HEK293 (cell line): ENCODE data around the gene BTBD17.

ENCODE experiments used
- CTCF ChIA-PET: fragments of 350-600 bp; formaldehyde crosslinking; extraction: SDS; loops from one replicate; lab custom pipeline; 2021; ENCODE audit warnings: antibody characterized with exemption; lab: Yijun Ruan, JAX
- POLR2A ChIA-PET: fragments of 300-600 bp; formaldehyde crosslinking; extraction: SDS; loops from one replicate; lab custom pipeline; 2020; ENCODE audit warnings: antibody characterized with exemption, inconsistent platforms; lab: Yijun Ruan, JAX
- H3K27ac ChIP-seq: fragments of 200-500 bp; sonication (Bioruptor generic); 2 replicates; pipeline ENCODE4 v1.5.1; 2014; ENCODE audit warnings: low read depth, low read length, control low read depth, inconsistent platforms; ENCODE audit errors: extremely low read depth
- H3K36me3 ChIP-seq, 2 experiments: fragments of 200-500 bp in 1 of 2; sonication (Bioruptor generic) in 1 of 2; 1 replicate in 1 of 2; 2 replicates in 1 of 2; pipeline ENCODE4 v1.5.1; 2014 to 2017; ENCODE audit warnings: inconsistent platforms in 2 of 2, low read length in 2 of 2; ENCODE audit not compliant: control insufficient read depth in 2 of 2, insufficient read depth in 1 of 2
- H3K4me1 ChIP-seq: fragments of 200-500 bp; sonication (Bioruptor generic); 2 replicates; pipeline ENCODE4 v1.5.1; 2014; ENCODE audit warnings: mild to moderate bottlenecking, low read length, inconsistent platforms; ENCODE audit not compliant: control insufficient read depth, insufficient read depth
- H3K4me3 ChIP-seq: 2 replicates; pipeline ENCODE4 v1.5.1; 2011; ENCODE audit warnings: low read depth, mild to moderate bottlenecking, control low read depth, low read length, moderate library complexity
- H3K9me3 ChIP-seq: fragments of 200-500 bp; sonication (Bioruptor generic); 2 replicates; pipeline ENCODE4 v1.5.1; 2014; ENCODE audit warnings: low read depth, low read length, inconsistent platforms; ENCODE audit not compliant: control insufficient read depth, insufficient read depth
- BCL11B ChIP-seq: fragments of 450-650 bp; formaldehyde crosslinking; IDR thresholded peaks from 2 replicates; pipeline ENCODE4 v1.5.1; 2016; ENCODE audit warnings: low read depth, missing biosample characterization, missing genetic modification characterization
- HIC1 ChIP-seq: fragments of 450-650 bp; formaldehyde crosslinking; IDR thresholded peaks from 2 replicates; pipeline ENCODE4 v1.5.1; 2016; ENCODE audit warnings: missing biosample characterization, missing genetic modification characterization
- HOXC10 ChIP-seq: sonication (generic); formaldehyde crosslinking; IDR thresholded peaks from 2 replicates; pipeline ENCODE4 v1.8.1; 2023; ENCODE audit warnings: mild to moderate bottlenecking, missing genetic modification reagents
- OSR2 ChIP-seq: fragments of 450-650 bp; formaldehyde crosslinking; IDR thresholded peaks from 2 replicates; pipeline ENCODE4 v1.5.1; 2016; ENCODE audit warnings: missing biosample characterization, missing genetic modification characterization
- SP7 ChIP-seq: fragments of 450-650 bp; formaldehyde crosslinking; IDR thresholded peaks from 2 replicates; pipeline ENCODE4 v1.5.1; 2016; ENCODE audit warnings: missing biosample characterization, missing genetic modification characterization
- TSHZ1 ChIP-seq: fragments of 450-650 bp; formaldehyde crosslinking; IDR thresholded peaks from 2 replicates; pipeline ENCODE4 v1.5.1; 2016; ENCODE audit warnings: missing biosample characterization, missing genetic modification characterization, borderline replicate concordance
- ZBTB11 ChIP-seq: fragments of 450-650 bp; formaldehyde crosslinking; conservative IDR thresholded peaks from 2 replicates; pipeline ENCODE4 v1.5.1; 2016; ENCODE audit warnings: low read depth, missing biosample characterization, missing genetic modification characterization
- ZBTB49 ChIP-seq: fragments of 450-650 bp; formaldehyde crosslinking; IDR thresholded peaks from 2 replicates; pipeline ENCODE4 v1.5.1; 2016; ENCODE audit warnings: missing biosample characterization, missing genetic modification characterization, low read depth
- ZNF121 ChIP-seq: fragments of 450-650 bp; formaldehyde crosslinking; IDR thresholded peaks from 2 replicates; pipeline ENCODE4 v1.5.1; 2016; ENCODE audit warnings: missing biosample characterization, missing genetic modification characterization
- ZNF138 ChIP-seq: fragments of 450-650 bp; formaldehyde crosslinking; IDR thresholded peaks from 2 replicates; pipeline ENCODE4 v1.5.1; 2016; ENCODE audit warnings: missing biosample characterization, missing genetic modification characterization, borderline replicate concordance
- ZNF16 ChIP-seq: fragments of 450-650 bp; formaldehyde crosslinking; IDR thresholded peaks from 2 replicates; pipeline ENCODE4 v1.5.1; 2016; ENCODE audit warnings: low read depth, missing biosample characterization, missing genetic modification characterization
- ZNF223 ChIP-seq: fragments of 450-650 bp; formaldehyde crosslinking; IDR thresholded peaks from 2 replicates; pipeline ENCODE4 v1.5.1; 2016; ENCODE audit warnings: missing biosample characterization, missing genetic modification characterization
- ZNF266 ChIP-seq: fragments of 450-650 bp; formaldehyde crosslinking; IDR thresholded peaks from 2 replicates; pipeline ENCODE4 v1.5.1; 2016; ENCODE audit warnings: missing biosample characterization, missing genetic modification characterization, low read depth
- ZNF514 ChIP-seq: fragments of 450-650 bp; formaldehyde crosslinking; IDR thresholded peaks from 2 replicates; pipeline ENCODE4 v1.5.1; 2016; ENCODE audit warnings: missing biosample characterization, missing genetic modification characterization
- ZNF544 ChIP-seq: fragments of 450-650 bp; formaldehyde crosslinking; IDR thresholded peaks from 2 replicates; pipeline ENCODE4 v1.5.0; 2017; ENCODE audit warnings: missing biosample characterization, missing genetic modification characterization
- ZNF561 ChIP-seq: fragments of 450-650 bp; IDR thresholded peaks from 2 replicates; pipeline ENCODE4 v1.5.1; 2018; ENCODE audit warnings: missing biosample characterization, missing genetic modification characterization, borderline replicate concordance
- ZNF580 ChIP-seq: fragments of 450-650 bp; formaldehyde crosslinking; IDR thresholded peaks from 2 replicates; pipeline ENCODE4 v1.5.1; 2016; ENCODE audit warnings: missing biosample characterization, missing genetic modification characterization
- ZNF621 ChIP-seq: fragments of 450-650 bp; formaldehyde crosslinking; IDR thresholded peaks from 2 replicates; pipeline ENCODE4 v1.5.1; 2017; ENCODE audit warnings: missing biosample characterization, missing genetic modification characterization
- ZNF623 ChIP-seq: fragments of 450-650 bp; formaldehyde crosslinking; IDR thresholded peaks from 2 replicates; pipeline ENCODE4 v1.5.1; 2016; ENCODE audit warnings: missing biosample characterization, missing genetic modification characterization
- ZNF785 ChIP-seq: fragments of 450-650 bp; formaldehyde crosslinking; IDR thresholded peaks from 2 replicates; pipeline ENCODE4 v1.5.1; 2016; ENCODE audit warnings: missing biosample characterization, missing genetic modification characterization
- ZSCAN30 ChIP-seq: fragments of 450-650 bp; IDR thresholded peaks from 2 replicates; pipeline ENCODE4 v1.5.1; 2018; ENCODE audit warnings: missing biosample characterization, mild to moderate bottlenecking, missing genetic modification characterization, moderate library complexity
- ZSCAN5A ChIP-seq: fragments of 450-650 bp; formaldehyde crosslinking; IDR thresholded peaks from 2 replicates; pipeline ENCODE4 v1.5.1; 2016; ENCODE audit warnings: missing biosample characterization, missing genetic modification characterization

The BTBD17 gene

GRCh38 chr17:74326506-74326905 is 35.2 kb downstream of the BTBD17 start:
- ChIA-PET POLR2A (no interaction called here), CTCF (no interaction called here)
- Histone ChIP-seq H3K4me3 (no peak overlapping the region), H3K4me1 (no peaks in the 10 kb centered on the region), H3K27ac (no peak overlapping the region), H3K36me3 (no peaks in the 10 kb centered on the region), H3K9me3 (no peaks in the 10 kb centered on the region)
- no peak for TF ChIP-seq ZSCAN30 (tag by site-specific recombination)
- no peak for TF ChIP-seq OSR2
- TF ChIP-seq ZNF121 (tag by site-specific recombination) = no peak
- no peak for TF ChIP-seq ZNF785 (tag by site-specific recombination)
- TF ChIP-seq ZNF266 (tag by site-specific recombination) = no peak
- TF ChIP-seq ZSCAN5A (tag by site-specific recombination) = no peak
- TF ChIP-seq ZNF223 (tag by site-specific recombination) = no peak
- no peak for TF ChIP-seq SP7
- no peak for TF ChIP-seq TSHZ1 (tag by site-specific recombination)
- no peak for TF ChIP-seq ZNF623 (tag by site-specific recombination)

- Histone ChIP-seq H3K36me3 (no peaks in the 10 kb centered on the region), H3K4me3 (no peak within 1 kb of the TSS; the same call in 1 of the 2 replicates), H3K27ac (no peak within 1 kb of the TSS), H3K9me3 (no peaks in the 10 kb centered on the region), H3K4me1 (no peaks in the 10 kb centered on the region)
- ChIA-PET POLR2A (no interaction called here), CTCF (no interaction called here)
- TF ChIP-seq ZBTB49 (tag by site-specific recombination) (no peak), ZNF580 (tag by site-specific recombination) (no peak), ZNF621 (no peak), BCL11B (tag by site-specific recombination) (no peak), HOXC10 (no peak), ZBTB11 (no peak), ZNF138 (tag by site-specific recombination) (no peak), ZNF561 (tag by site-specific recombination) (no peak), ZNF544 (no peak), HIC1 (tag by site-specific recombination) (no peak), ZNF16 (tag by site-specific recombination) (no peak), ZNF514 (tag by site-specific recombination) (no peak), ZNF785 (tag by site-specific recombination) (no peak)
Measured at GRCh38 chr17:74325743-74326379, 35.8 kb downstream of the BTBD17 start, which contains the start of gene KIF19. TSS of gene KIF19 (plus strand) at chr17:74326226. CDS start at chr17:74326350, 124 bp downstream.
